Stromal cell of bone marrow (primary cell): ENCODE results near the gene GFRAL.
A peak's percentile ranks its signal among the peaks of the same experiment; 100 is the strongest.

Experiments
- DNase-seq: peaks from one replicate; pipeline ENCODE4 v3.0.0-alpha.2; 2012; ENCODE audit warnings: low read depth

The GFRAL gene

DNA sequence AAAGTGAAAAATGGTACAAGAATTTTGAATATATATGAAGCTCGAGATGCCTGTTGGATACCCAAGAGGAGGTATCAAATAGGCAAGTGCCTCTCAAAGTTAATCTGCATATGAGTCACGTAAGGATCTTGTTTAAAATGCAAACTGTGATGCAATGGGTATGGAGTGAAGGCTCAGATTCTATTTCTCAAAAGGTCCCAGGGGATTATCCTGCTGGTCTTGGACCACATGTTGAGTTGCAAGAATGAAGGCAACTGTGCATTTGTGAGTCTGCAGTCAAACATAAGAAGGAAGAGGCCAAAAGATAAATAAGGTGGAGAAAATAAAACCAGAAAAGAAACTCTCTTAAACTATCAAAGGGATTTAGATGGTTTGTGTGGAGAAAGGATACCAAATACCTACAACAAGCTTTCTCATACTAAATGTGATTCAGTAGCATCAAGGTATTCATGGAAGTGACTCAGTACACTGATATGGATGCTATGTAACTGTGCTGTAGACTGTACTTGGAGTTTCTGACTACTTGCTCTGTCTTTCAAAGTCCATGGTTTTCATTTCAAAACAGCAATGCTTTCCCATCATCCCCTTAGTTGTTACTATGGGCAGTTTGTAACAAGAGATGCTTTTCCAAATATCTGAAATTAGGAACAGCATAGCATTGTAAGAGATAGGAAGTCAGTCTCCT, 106.3 kb downstream of the GFRAL start:
- DNase-seq = peak; percentile 43

DNA sequence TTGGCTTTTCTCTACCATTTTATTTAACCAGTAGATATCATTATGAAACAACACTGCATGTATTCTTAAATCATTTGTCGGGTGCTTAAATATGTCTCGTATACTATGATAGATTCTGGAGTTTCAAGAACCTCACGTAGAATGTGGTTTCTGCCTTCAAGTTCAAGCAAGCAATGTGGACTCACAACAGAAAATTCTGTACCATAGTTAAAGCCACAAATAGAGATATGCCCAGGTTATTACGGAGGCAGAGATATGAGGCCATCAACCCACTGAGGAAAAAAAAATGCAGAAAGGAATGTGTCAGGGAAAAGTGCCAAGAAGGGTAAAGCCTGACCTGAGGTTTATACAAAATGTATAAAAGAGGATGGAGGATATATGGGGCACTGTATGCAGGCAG, 109.9 kb downstream of the GFRAL start:
- no peak for DNase-seq

DNA sequence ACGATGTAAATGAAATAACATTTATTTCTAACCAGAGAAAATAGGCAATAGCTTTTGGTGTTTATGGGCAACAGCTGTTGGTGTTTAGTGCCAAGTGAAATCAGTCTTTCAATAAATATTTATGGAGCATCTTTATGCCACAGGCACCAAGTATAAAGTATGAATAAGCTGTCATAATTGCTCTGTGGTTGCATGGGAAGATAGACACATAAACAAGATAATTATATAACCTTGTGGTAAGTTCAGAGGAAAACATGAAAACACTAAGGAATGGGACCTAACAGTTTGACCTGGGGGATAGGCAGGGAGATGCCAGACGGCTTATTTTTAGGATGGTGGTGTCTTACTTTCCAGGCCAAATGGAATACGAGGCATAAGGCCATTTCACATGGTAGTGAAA, 110.9 kb downstream of the GFRAL start:
- no peak for DNase-seq

DNA sequence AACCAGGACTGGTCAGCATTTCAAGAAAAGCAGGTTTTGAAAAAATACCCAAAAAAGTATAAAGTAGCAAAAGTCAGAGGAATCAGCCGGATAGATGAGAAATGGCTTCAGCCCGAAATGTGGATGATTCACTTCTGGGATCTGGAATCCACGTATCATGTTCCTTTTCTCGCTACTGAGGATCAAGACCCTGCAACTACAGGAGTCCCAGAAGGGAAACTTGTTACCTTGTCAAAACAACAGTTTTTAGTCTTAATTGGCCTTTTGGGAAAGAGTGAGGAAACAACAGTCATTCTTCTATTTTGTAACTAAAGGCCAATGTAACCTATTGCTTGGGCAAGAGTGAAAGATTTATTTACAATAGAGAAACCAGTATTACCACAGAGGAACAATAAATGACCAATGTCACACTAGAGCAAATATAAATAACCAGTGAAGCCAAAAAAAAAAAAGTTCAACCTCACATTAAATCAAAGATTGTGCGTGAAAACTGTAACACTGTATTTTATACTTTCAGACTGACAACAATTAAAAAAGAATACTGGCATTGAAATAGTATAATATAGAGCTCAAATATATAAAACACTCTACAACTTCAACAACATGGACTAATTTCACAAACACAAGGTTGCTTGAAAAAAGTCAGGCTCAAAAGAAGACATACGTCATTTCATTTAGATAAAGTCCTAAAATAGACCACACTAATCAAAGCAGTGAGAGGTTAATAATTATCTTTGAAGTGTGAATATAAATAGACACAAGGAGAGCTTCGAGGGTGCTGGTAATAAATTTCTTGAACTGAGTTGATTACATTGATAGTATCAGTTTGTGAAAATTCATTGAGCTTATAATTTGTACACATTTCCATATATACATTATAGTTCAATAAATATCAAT, 116.2 kb downstream of the GFRAL start:
- DNase-seq = peak; percentile 50

DNA sequence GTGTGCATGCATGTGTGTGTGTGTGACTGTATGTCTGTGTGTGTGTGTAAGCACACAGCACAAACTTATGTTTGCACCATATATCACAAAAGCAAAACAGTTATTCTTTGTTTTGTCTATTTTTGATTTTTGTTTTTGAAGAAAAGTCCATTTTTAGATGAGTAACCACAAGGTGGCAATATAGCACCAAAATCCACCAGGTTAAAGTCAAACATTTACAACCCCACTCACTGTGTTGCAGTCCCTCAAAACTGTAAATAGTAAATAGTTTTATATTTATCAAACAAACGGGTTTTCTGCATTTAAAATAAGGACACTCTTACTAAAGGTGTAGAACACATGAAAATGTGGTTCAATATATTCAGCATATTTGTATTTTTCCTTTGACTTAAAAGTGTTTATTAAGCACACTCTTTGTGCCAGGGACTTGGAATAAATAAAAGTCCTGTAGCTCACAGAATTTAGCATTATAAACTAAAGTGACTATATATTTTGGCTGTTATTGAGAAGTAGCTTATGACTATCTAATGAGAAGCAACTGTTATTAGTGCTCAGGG, 118.5 kb downstream of the GFRAL start:
- DNase-seq = no peak

DNA sequence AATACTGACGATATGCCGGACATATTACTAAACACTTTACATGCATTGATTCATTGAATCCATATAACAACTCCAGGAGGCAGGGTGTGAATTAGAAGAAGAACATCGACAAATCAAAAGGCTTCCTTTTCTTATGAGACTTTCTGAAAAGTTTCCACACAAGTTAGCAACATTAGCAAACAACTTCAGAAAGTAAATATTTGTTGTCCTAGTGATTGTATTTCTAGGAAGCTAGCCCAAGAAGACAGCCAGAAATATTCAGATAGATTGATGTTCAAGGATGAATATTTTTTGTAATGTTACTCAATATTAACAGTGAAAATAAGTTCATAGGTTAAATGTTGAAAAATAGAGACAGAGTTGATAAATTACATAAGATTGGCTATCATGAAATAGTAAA, 120.6 kb downstream of the GFRAL start:
- no peak for DNase-seq

DNA sequence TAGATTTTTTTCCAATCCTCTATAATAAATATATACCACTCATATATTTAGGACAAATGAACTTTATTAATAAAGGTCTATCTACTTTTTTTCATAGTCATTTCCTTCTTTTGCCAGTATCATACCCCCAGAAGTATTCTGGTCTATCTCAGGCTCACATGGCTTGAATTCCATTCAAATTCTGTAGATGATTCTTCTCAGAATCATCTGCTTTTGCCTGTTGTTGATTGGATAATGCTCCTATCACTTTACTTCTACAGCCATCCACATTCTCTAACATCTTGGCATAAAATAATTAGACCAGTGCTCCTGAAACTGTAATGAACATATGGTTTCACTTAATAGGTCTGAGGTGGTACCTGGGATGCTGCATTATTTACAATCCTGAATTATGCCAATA, 121.2 kb downstream of the GFRAL start:
- no peak for DNase-seq

DNA sequence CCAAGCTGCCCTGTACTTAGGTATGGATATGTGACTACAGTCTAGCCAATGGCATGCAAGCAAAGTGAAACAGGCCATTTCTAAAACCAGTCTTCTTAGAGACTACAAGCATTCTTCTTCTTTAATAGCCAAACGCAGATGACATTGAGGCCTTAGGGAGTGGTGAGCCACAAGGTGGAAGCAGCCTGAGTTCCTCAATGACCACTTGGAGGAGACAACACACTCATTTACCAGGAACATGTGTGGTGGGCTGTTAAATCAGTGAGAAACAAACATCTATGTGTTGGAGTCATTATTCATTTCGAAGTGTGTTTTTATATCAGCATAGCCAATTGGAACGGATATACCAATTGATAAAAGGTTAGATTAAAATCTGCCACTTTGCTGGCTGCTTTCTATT, 122.0 kb downstream of the GFRAL start:
- no peak for DNase-seq

DNA sequence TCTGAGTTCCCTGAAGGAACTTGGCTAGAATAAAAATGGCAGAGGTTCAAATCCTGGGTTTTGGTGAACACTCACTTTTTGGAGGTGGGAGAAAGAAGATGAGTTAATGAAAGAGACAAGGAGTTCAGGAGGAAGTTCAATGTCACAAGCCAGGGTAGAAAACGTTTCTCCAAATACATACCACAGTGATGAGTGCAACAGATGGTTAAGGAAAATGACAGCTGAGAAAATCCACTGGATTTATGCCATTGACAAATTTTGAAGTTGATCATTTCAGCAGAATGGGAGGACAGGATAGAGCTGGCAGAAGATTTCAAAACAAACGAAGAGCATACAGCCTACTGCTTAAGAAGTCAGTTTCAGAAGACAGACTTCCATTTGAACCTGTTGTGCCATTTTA, 122.7 kb downstream of the GFRAL start:
- DNase-seq = no peak
